SIG-M5 (cell line): ENCODE results near the gene SLC14A1.

Experiments
- DNase-seq: peaks from one replicate; lab custom pipeline; 2025; lab: John Stamatoyannopoulos, UW

The SLC14A1 gene

GRCh38 chr18:45722899-45723298, 1.1 kb upstream of the SLC14A1 start:
- no peak for DNase-seq

GRCh38 chr18:45724601-45725000, 620 bp downstream of the SLC14A1 start:
- no peak for DNase-seq

GRCh38 chr18:45725336-45725735, 1.4 kb downstream of the SLC14A1 start:
- no peak for DNase-seq

GRCh38 chr18:45726603-45727002, 2.6 kb downstream of the SLC14A1 start:
- DNase-seq, result no peak

- DNase-seq, result no peak
Observed at GRCh38 chr18:45727068-45727467, 3.1 kb downstream of the SLC14A1 start.

- no peak for DNase-seq
Observed at GRCh38 chr18:45728336-45729010, 4.5 kb downstream of the SLC14A1 start.

GRCh38 chr18:45730832-45731575, 7.0 kb downstream of the SLC14A1 start:
- DNase-seq, result no peak

- DNase-seq, result no peak
Observed at GRCh38 chr18:45731716-45732115, 7.7 kb downstream of the SLC14A1 start.

GRCh38 chr18:45733535-45733934, 9.6 kb downstream of the SLC14A1 start:
- DNase-seq, result no peak

- DNase-seq, result no peak
Observed at GRCh38 chr18:45734505-45734904, 10.5 kb downstream of the SLC14A1 start.

- no peak for DNase-seq
Observed at GRCh38 chr18:45734944-45735343, 11.0 kb downstream of the SLC14A1 start.

GRCh38 chr18:45738660-45739059, 14.7 kb downstream of the SLC14A1 start:
- no peak for DNase-seq

GRCh38 chr18:45739268-45739667, 15.3 kb downstream of the SLC14A1 start:
- no peak for DNase-seq

- DNase-seq, result no peak
Observed at GRCh38 chr18:45739848-45740247, 15.9 kb downstream of the SLC14A1 start.

- DNase-seq, result no peak
Observed at GRCh38 chr18:45741056-45741455, 17.1 kb downstream of the SLC14A1 start.

GRCh38 chr18:45745817-45746461, 22.0 kb downstream of the SLC14A1 start:
- DNase-seq, result no peak

- DNase-seq, result no peak
Observed at GRCh38 chr18:45748501-45748900, 24.5 kb downstream of the SLC14A1 start.

- no peak for DNase-seq
Observed at GRCh38 chr18:45749918-45750689, 26.1 kb downstream of the SLC14A1 start.

GRCh38 chr18:45751766-45752165, 27.8 kb downstream of the SLC14A1 start:
- no peak for DNase-seq

GRCh38 chr18:45752681-45753080, 28.7 kb downstream of the SLC14A1 start:
- no peak for DNase-seq

- no peak for DNase-seq
Observed at GRCh38 chr18:45753286-45753685, 29.3 kb downstream of the SLC14A1 start.

GRCh38 chr18:45755934-45756333, 32.0 kb downstream of the SLC14A1 start:
- no peak for DNase-seq
